Measurements from ENCODE around the gene IFITM1.
"Not testable (repeated sequence)": the region's sequence is repeated elsewhere in the genome, so short reads cannot be mapped to it uniquely, and the experiment has no call there.

IFITM1 gene

DNA sequence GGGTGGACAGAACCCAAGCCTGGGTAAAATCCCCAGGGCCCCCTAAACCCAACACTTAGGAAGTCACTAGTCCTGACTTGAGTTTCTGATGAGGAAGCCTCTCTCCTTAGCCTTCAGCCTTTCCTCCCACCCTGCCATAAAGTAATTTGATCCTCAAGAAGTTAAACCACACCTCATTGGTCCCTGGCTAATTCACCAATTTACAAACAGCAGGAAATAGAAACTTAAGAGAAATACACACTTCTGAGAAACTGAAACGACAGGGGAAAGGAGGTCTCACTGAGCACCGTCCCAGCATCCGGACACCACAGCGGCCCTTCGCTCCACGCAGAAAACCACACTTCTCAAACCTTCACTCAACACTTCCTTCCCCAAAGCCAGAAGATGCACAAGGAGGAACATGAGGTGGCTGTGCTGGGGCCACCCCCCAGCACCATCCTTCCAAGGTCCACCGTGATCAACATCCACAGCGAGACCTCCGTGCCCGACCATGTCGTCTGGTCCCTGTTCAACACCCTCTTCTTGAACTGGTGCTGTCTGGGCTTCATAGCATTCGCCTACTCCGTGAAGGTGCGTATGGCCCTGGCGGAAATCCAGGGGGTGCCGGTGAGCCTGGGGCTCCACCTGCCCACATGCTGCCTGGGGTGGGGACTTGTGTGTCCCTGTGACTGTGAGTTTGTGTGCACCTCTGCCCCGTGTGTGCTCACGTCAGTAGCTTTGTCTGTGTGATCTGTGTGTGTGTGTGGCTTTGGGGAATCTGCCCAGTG, at the start of gene IFITM1:
IFITM1 (plus strand) TSS at position 254 of the 767 bp plus-strand sequence; CDS start at position 385, 131 bp downstream.
- no peak for DNase-seq (ENCODE audit: low read depth, low spot score)

DNA sequence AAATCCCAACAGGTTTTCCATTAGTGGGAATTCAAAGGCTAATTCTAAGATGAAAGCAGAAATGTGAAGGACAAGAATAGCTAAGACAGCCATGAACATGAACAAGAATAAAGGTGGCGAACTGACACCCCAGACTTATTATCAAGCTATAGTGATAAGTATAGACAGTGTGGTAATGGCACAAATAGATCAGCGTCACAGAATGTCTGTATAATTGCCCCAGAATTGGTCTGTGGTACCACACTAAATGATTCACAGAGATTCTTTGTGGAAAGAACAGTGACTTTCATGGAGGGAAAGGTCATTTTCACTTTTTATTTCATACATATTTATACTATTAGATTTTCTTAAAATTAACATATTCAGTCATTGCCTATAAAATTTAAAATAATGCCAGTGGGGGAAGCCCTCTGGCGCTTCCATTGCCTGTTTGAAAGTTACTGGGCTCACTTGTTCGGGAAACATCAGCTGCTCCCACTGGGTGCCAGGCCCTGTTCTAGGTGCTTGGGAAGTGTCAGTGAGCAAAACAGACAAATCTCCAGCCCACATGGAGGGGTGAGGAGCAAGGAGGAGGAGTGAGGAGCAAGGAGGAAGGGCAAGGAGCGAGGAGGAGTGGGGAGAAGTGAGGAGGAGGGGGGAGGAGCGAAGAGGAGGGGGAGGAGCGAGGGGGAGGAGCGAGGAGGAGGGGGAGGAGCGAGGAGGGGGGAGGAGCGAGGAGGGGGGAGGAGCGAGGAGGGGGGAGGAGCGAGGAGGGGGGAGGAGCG, 47.0 kb upstream of the IFITM1 start:
- no peak for DNase-seq (ENCODE audit: low read depth, low spot score)

DNA sequence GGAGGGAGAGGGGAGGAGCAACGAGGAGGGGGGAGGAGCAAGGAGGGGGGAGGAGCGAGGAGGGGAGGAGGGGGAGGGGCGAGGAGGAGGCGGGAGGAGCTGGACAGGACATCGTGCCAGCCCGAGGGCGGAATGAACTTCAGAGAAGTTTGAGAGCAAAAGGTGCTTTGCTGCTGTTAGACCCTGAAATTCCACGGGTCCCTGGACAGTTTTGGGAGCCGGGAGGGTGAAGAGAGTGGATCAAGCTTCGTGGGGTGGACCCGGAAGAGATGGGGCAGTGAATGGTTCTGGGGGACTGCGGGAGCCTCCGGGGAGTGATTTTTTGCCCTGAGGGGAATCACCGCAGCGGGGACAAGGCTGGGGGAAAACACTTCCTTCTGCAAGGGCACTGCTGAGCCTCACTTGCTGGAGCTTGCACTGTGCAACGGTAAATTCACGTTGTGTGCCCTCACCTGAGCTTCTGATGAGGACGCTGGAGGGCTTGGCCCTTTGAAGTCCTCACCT, 46.3 kb upstream of the IFITM1 start:
- DNase-seq (ENCODE audit: low read depth, low spot score) = no peak

DNA sequence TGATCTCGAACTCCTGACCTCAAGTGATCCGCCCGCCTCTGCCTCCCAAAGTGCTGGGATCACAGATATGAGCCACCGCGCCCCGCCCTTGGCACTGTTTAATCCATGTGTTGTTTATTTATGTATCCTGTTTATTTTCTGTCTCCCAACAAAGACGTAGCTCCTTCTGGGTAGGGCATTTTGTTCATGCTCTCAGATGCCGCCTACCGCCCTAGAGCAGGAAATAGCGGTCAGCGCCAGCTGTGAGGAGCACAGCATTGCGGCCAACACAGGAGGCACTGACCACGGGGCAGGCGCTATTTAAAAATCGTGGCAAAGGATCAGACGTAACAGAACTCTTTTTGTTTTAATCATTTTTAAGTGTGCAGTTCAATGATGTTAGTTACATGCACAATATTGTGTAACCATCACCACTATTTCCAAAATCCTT, 45.1 kb upstream of the IFITM1 start:
- DNase-seq (ENCODE audit: low read depth, low spot score) = not testable (repeated sequence)

DNA sequence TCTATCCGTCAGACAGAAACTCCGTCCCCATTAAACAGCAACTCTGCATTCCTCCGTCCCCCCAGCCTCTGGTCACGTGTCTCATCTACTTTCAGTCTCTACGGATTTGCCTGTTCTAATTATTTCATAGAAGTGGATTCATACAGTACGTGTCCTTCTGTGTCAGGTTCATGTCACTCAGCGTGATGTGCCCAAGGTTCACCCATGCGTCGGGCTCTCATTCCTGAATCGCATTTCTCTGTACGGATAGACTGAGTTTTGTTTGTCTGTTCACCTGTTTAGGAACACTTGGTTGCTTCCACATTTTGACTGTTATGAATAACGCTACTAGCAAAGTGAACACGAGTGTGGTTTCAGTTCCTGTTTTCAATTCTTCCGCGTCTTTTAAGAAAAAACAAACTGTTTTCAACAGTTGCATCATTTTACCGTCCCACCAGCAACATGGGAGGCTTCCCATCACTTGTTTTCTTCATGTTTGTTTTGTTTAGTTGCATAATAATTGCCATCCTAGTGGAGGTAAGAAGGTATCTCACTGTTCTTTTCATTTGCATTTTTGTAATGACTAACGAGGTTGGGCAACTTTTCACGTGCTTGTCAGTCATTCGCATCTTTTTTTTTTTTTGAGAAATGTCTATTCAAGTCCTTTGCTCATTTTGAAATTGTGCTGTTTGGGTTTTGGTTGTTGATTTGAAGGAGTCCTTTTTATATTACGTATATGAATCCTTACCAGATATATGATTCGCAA, 44.5 kb upstream of the IFITM1 start:
- DNase-seq (ENCODE audit: low read depth, low spot score) = no peak

DNA sequence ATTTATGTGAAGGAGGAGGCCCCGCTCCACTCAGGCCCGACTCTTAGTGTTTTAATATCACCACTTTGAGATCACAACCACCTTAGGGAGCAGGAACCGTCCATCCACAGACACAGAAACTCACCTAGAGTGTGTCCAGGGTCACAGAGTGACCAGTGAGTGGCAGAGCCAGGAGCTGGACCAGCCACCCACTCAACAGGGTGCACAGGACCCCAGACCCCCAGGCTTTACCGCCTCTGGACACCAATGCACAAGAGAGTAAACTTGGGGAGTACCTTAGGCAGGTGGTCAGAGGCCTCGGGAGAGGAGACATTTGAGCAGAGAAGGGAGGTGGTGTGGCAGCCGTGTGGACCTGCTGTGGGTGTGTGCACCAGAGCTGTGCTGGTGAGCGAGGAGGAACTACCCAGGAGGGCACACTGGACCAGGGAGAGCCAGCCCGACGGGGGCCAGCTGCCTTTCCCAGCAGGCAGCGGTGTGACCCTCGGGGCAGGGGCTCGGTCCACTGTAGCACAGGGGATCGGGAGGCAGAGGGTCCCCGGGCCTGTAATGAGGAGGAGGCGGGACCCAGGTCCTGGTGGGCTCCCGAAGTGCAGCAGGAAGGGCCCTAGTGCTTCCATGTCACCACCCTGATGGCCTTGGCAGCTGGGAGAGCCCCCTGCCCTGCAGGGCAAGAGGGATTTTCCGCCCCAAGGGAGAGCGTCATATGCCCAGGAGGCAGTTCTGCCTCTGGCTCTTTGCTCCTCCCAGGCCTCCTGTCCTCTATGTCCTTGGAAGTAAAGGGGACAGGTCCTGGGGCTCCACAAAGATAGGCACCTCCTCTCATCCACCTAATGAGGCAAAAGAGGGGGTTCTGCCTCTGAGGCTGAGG, 43.2 kb upstream of the IFITM1 start:
- no peak for DNase-seq (ENCODE audit: low read depth, low spot score)

DNA sequence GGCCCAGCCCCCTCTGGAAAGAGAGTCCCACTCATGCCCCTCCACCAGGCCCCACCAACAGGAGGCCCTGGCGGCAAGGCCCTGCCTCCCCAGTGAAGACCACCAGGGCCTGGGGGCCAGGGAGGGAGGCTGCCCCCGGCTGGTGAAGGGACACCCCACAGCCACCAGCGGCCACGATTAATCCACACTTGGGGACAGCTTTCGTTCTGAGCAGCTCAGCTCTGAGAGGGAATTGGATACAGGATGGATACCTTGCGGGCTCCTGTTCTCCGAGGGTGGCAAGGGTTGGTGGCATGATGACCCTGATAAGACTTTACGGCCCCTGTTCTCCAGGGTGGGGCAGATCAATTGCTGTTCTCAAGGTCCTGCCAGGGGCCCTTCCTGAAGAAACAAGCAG, 42.5 kb upstream of the IFITM1 start:
- DNase-seq (ENCODE audit: low read depth, low spot score) = no peak

DNA sequence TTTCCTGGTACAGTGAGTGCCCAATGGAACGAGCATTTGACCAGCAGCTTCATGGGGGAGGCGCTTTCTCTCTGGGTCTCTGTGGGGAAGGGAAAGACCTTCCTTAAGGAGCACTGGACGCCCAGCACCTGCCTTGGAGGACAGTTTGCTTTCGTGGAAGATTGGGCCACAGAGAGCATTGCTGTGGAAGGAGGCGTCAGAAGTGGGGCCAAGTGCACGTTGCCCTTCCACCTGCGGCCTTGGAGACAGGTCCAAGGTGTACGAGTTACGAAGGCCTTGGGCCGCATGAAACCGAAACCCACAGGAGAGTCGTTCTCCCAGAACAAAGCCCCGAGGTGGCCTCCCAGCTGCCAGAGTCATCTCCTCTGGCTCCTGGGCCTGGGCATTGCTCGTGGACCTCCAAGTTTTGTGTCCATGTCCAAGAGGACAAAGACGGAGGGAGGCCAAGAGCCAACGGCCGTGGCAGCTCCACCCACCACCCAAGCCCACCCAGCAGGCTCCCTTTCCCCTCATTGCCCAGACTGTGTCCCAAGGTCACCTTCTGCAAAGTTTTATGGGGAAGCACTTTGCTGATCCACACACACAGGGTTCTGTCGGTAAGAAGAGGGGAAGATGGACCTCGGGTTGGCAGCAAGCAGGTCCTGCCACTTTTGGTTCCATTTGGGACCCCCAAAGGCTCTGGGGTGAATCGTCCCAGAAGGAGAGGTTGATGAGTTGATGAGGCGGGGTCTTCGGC, 41.5 kb upstream of the IFITM1 start:
- DNase-seq (ENCODE audit: low read depth, low spot score) = no peak

DNA sequence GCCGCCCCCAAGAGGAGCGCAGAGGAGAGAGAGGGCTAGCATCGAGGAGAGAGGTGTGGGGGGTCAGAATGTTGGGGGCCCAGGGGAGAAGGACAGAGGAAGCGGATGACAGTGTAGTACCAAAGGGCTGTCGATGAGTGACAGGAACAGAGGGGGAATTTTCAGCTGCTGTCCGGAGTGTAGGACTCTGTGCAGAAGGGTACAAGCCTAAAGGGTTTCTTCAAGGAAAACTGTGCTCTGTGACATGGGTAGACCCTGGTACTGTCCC, 41.0 kb upstream of the IFITM1 start:
- DNase-seq (ENCODE audit: low read depth, low spot score) = no peak

DNA sequence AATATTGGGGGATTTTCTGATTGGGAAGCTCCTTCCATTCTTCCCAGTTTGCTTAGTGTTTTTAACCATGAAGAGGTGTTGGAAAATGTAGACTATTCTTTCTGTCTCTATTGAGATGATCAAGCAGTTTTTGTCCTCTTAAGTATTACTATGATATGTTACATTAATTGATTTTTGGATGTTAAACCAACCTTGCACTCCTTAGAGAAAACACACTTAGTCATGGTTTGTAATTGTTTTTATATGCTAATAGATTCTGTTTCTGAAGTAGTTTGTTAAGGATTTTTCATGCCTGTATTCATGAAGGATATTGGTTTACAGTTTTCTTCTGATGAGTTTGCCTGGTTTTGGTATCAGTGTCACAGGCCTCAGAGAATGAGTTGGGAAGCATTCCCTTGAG, 37.6 kb upstream of the IFITM1 start:
- no peak for DNase-seq (ENCODE audit: low read depth, low spot score)

DNA sequence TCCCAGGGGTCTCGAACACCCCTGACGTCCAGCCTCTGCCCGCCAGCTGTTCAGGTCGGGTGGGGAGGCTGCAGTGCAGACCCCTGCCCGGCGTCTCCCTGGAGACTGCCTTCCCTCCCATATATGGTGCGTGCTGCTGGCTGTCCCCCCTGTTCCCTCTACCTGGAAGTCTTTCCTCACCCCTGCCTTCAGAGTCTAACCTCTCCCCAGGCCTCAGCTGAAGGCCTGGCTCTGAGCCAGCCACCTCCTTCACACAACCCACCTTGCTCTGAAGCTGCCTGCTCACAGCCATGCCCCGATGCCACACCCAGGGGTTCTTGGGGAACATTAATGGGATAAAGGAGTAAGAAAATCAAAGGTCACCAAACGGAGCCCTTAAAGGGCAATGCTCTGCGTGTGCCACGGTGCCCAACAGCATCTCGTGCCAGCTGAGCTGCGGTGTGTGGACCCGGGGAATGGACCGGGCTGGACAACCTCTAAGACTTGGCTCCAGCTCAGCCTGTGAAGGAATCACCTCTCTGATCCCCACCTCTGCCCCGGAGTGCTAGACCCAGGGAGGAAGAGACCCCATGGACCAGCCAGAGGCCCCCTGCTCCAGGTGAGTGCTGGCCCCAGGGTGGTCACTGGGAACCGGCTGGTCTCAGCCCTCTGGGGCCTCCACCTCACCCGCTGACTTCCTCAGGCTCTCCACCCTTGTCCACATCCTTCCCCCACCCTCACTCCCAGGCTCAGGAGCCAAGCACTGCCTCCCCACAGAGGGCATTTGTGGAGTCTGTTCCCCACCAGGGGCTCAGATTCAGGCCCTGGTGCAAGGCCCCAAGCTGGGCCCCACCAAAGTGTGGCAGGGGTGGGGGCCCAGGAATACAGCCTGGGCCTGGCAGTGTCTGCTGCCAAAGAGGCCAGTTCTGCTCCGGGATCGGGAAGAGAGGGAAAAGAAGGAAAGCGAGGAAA, 35.6 kb upstream of the IFITM1 start, which contains the start of gene NLRP6:
NLRP6 (plus strand) TSS at position 407 of the 951 bp plus-strand sequence; CDS start at position 570, 163 bp downstream.
- DNase-seq (ENCODE audit: low read depth, low spot score) = no peak

DNA sequence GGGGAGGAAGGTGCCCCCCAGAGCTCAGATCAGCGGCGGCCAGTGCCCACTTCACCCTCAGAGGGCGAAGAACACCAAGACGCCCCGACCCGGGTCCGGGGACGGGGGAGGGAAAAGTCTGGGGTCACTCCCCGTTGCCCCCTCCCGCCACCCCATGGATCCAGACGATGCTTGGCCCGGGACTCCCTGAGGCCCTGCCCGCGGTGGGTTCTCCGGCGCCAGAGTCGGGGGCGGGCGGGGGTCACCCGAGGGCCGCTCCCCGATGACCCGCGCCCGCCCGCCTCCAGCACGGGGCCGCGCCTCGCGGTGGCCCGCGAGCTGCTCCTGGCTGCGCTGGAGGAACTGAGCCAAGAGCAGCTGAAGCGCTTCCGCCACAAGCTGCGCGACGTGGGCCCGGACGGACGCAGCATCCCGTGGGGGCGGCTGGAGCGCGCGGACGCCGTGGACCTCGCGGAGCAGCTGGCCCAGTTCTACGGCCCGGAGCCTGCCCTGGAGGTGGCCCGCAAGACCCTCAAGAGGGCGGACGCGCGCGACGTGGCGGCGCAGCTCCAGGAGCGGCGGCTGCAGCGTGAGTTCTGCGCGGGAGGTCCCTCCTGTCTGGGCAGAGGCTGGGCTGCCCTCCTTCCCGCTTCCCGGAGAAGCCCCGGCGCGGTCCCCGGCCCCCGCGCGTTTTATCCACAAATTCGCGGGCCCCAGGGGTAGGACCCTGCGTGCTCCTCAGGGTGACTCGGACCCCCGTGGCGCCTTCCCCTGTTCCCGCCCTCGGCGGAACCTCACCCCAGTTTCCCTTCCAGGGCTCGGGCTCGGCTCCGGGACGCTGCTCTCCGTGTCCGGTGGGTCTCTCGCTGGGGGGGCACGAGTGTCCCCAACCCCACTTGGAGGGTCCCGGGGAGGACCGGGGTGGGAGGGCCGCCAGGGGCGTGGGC, 34.5 kb upstream of the IFITM1 start:
- no peak for DNase-seq (ENCODE audit: low read depth, low spot score)

DNA sequence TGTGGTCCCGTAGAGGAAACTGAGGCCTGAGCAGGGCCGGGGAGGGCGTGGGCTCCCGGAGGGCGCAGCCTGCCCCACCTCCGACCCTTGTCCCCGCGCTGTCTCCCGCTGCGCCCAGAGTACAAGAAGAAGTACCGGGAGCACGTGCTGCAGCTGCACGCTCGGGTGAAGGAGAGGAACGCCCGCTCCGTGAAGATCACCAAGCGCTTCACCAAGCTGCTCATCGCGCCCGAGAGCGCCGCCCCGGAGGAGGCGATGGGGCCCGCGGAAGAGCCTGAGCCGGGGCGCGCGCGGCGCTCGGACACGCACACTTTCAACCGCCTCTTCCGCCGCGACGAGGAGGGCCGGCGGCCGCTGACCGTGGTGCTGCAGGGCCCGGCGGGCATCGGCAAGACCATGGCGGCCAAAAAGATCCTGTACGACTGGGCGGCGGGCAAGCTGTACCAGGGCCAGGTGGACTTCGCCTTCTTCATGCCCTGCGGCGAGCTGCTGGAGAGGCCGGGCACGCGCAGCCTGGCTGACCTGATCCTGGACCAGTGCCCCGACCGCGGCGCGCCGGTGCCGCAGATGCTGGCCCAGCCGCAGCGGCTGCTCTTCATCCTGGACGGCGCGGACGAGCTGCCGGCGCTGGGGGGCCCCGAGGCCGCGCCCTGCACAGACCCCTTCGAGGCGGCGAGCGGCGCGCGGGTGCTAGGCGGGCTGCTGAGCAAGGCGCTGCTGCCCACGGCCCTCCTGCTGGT, 33.7 kb upstream of the IFITM1 start:
- DNase-seq (ENCODE audit: low read depth, low spot score) = no peak

DNA sequence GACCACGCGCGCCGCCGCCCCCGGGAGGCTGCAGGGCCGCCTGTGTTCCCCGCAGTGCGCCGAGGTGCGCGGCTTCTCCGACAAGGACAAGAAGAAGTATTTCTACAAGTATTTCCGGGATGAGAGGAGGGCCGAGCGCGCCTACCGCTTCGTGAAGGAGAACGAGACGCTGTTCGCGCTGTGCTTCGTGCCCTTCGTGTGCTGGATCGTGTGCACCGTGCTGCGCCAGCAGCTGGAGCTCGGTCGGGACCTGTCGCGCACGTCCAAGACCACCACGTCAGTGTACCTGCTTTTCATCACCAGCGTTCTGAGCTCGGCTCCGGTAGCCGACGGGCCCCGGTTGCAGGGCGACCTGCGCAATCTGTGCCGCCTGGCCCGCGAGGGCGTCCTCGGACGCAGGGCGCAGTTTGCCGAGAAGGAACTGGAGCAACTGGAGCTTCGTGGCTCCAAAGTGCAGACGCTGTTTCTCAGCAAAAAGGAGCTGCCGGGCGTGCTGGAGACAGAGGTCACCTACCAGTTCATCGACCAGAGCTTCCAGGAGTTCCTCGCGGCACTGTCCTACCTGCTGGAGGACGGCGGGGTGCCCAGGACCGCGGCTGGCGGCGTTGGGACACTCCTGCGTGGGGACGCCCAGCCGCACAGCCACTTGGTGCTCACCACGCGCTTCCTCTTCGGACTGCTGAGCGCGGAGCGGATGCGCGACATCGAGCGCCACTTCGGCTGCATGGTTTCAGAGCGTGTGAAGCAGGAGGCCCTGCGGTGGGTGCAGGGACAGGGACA, 32.9 kb upstream of the IFITM1 start:
- DNase-seq (ENCODE audit: low read depth, low spot score) = no peak

DNA sequence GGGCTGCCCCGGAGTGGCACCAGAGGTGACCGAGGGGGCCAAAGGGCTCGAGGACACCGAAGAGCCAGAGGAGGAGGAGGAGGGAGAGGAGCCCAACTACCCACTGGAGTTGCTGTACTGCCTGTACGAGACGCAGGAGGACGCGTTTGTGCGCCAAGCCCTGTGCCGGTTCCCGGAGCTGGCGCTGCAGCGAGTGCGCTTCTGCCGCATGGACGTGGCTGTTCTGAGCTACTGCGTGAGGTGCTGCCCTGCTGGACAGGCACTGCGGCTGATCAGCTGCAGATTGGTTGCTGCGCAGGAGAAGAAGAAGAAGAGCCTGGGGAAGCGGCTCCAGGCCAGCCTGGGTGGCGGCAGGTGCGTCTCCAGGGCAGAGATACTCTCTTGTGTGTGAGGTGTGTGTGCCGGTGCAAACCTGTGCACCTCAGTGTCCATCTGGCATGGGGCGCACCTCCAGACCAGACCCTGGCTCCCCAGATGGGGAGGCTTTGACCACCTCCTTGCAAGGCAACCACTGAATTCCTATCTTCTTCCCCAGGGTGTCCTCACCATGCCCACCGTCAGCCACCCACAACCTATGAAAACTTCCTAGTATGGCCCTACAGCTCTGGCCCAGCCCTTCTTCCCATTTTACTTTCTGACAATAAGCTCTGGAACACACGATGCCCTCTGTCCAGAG, 32.2 kb upstream of the IFITM1 start:
- no peak for DNase-seq (ENCODE audit: low read depth, low spot score)

DNA sequence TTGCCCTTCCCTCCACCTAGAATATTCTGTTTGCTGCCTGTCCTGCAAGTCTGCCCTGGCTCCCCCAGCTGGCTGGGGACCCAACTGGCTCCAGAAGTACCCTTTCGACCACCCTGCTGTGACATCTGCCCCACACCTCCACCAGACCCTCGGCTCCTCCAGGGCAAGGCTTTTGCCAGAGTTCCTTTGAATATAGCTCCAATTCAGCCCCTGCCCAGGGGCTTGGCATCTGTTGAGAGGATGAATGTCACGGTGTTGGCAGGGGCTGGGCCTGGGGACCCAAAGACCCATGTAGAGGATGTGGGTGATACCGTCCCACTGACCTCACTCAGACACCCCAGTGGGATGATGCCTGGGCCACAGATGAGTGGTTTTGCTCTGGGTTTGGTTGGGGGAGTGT, 31.7 kb upstream of the IFITM1 start:
- DNase-seq (ENCODE audit: low read depth, low spot score) = no peak
